OCI-LY1 (cell line): ENCODE data around the gene TLE4.

ENCODE experiments used
- CTCF ChIP-seq: fragments of 200-600 bp; sonication (generic), shearing (Covaris generic); IDR thresholded peaks from 2 replicates; pipeline ENCODE4 v1.5.1; 2017; ENCODE audit warnings: mild to moderate bottlenecking, antibody characterized with exemption, low read length, moderate library complexity, mixed read lengths
- EZH2 ChIP-seq: fragments of 200-600 bp; sonication (generic), shearing (Covaris generic); IDR thresholded peaks from 2 replicates; pipeline ENCODE4 v1.8.0; 2017; ENCODE audit warnings: borderline replicate concordance, mixed run types, mild to moderate bottlenecking, antibody characterized with exemption, low read length, moderate library complexity, mixed read lengths

- TF ChIP-seq CTCF (no peak), EZH2 (no peak)
Observed at GRCh38 chr9:79663300-79663699, 91.5 kb downstream of the TLE4 start.
